ENCODE data around the gene TEC. TPM values are rescaled to one million over a fixed set of nuclear protein-coding genes. Genes with fewer than 3 reads are reported as not detected.

The TEC gene
- total and polyA plus RNA-seq, 9 of the 15 experiments (the other 6 are each of a cell fraction or from before 2014, with no cell fraction given): 5.3 to 14.7 (median 8.8) TPM

GRCh38 chr4:48203819-48204218, 65.8 kb downstream of the TEC start (continued):
- peak in 1 of 2 experiments; percentile 89; a peak in 2 of 4 replicates for TF ChIP-seq HDAC1 (IDR thresholded peaks at IDR 0.05)
- TF ChIP-seq, protein P1, sequence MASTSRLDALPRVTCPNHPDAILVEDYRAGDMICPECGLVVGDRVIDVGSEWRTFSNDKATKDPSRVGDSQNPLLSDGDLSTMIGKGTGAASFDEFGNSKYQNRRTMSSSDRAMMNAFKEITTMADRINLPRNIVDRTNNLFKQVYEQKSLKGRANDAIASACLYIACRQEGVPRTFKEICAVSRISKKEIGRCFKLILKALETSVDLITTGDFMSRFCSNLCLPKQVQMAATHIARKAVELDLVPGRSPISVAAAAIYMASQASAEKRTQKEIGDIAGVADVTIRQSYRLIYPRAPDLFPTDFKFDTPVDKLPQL (IDR thresholded peaks at IDR 0.05; ENCODE audit: extremely low read depth, insufficient read length): no peak
- TF ChIP-seq ETS2 (tag; IDR thresholded peaks at IDR 0.05; ENCODE audit: borderline replicate concordance, poor library complexity, severe bottlenecking): no peak
- TF ChIP-seq PCBP1 (IDR thresholded peaks at IDR 0.05; ENCODE audit: low read depth, low read length, poor library complexity, severe bottlenecking): no peak
- TF ChIP-seq GTF2A2 (tag; IDR thresholded peaks at IDR 0.05): no peak
- TF ChIP-seq, protein P2, sequence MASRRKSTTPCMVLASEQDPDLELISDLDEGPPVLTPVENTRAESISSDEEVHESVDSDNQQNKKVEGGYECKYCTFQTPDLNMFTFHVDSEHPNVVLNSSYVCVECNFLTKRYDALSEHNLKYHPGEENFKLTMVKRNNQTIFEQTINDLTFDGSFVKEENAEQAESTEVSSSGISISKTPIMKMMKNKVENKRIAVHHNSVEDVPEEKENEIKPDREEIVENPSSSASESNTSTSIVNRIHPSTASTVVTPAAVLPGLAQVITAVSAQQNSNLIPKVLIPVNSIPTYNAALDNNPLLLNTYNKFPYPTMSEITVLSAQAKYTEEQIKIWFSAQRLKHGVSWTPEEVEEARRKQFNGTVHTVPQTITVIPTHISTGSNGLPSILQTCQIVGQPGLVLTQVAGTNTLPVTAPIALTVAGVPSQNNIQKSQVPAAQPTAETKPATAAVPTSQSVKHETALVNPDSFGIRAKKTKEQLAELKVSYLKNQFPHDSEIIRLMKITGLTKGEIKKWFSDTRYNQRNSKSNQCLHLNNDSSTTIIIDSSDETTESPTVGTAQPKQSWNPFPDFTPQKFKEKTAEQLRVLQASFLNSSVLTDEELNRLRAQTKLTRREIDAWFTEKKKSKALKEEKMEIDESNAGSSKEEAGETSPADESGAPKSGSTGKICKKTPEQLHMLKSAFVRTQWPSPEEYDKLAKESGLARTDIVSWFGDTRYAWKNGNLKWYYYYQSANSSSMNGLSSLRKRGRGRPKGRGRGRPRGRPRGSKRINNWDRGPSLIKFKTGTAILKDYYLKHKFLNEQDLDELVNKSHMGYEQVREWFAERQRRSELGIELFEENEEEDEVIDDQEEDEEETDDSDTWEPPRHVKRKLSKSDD (conservative IDR thresholded peaks at IDR 0.05; ENCODE audit: low read length): no peak
- no peak for TF ChIP-seq CSDE1 (IDR thresholded peaks at IDR 0.05)
- TF ChIP-seq ZNF431 (CRISPR knock-in tag; IDR thresholded peaks at IDR 0.05): no peak
- no peak for TF ChIP-seq XRCC5 (IDR thresholded peaks at IDR 0.05; ENCODE audit: low read depth, low read length)
- TF ChIP-seq ZNF124 (CRISPR knock-in tag; IDR thresholded peaks at IDR 0.05): no peak
- no peak for TF ChIP-seq HMG20A (CRISPR knock-in tag; conservative IDR thresholded peaks at IDR 0.05)
- TF ChIP-seq SRSF9 (IDR thresholded peaks at IDR 0.05; ENCODE audit: borderline replicate concordance, low read depth, low read length): no peak
- no peak for TF ChIP-seq RFX5 (IDR thresholded peaks at IDR 0.05; ENCODE audit: low read depth, low read length)
- TF ChIP-seq PRMT5 (CRISPR knock-in tag; IDR thresholded peaks at IDR 0.05): no peak
- TF ChIP-seq, protein P3, sequence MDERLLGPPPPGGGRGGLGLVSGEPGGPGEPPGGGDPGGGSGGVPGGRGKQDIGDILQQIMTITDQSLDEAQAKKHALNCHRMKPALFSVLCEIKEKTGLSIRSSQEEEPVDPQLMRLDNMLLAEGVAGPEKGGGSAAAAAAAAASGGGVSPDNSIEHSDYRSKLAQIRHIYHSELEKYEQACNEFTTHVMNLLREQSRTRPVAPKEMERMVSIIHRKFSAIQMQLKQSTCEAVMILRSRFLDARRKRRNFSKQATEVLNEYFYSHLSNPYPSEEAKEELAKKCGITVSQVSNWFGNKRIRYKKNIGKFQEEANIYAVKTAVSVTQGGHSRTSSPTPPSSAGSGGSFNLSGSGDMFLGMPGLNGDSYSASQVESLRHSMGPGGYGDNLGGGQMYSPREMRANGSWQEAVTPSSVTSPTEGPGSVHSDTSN (CRISPR knock-in tag; IDR thresholded peaks at IDR 0.05; ENCODE audit: low read depth): no peak
- TF ChIP-seq, protein P3 (tag; conservative IDR thresholded peaks at IDR 0.05; ENCODE audit: low read depth): peak; percentile 16; the same call in 1 of the 2 replicates
- no peak for TF ChIP-seq KAT8 (IDR thresholded peaks at IDR 0.05; ENCODE audit: low read depth)
- TF ChIP-seq ZNF583 (CRISPR knock-in tag; IDR thresholded peaks at IDR 0.05): no peak
- TF ChIP-seq, protein P4, sequence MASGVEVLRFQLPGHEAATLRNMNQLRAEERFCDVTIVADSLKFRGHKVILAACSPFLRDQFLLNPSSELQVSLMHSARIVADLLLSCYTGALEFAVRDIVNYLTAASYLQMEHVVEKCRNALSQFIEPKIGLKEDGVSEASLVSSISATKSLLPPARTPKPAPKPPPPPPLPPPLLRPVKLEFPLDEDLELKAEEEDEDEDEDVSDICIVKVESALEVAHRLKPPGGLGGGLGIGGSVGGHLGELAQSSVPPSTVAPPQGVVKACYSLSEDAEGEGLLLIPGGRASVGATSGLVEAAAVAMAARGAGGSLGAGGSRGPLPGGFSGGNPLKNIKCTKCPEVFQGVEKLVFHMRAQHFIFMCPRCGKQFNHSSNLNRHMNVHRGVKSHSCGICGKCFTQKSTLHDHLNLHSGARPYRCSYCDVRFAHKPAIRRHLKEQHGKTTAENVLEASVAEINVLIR (CRISPR knock-in tag; IDR thresholded peaks at IDR 0.05): no peak
- TF ChIP-seq ZKSCAN8 (CRISPR knock-in tag; IDR thresholded peaks at IDR 0.05): peak; percentile 82
- TF ChIP-seq ZNF507 (tag; conservative IDR thresholded peaks at IDR 0.05): no peak
- TF ChIP-seq KLF16 (IDR thresholded peaks at IDR 0.05): peak; percentile 99
- TF ChIP-seq NR2C1 (IDR thresholded peaks at IDR 0.05): no peak
- 0 out of 2 replicates have a peak, but pooled peaks have one; percentile 54 for TF ChIP-seq NR2C1 (tag; IDR thresholded peaks at IDR 0.05)

Data from K562 (cell line).